Measurements from ENCODE around the gene CCDC28B. TPM values are rescaled to one million over a fixed set of nuclear protein-coding genes. Genes with fewer than 3 reads are reported as not detected.

Gene CCDC28B
- total and polyA plus RNA-seq, 7 experiments from 2014 or later = 6.2 to 39.0 (median 9.0) TPM

DNA sequence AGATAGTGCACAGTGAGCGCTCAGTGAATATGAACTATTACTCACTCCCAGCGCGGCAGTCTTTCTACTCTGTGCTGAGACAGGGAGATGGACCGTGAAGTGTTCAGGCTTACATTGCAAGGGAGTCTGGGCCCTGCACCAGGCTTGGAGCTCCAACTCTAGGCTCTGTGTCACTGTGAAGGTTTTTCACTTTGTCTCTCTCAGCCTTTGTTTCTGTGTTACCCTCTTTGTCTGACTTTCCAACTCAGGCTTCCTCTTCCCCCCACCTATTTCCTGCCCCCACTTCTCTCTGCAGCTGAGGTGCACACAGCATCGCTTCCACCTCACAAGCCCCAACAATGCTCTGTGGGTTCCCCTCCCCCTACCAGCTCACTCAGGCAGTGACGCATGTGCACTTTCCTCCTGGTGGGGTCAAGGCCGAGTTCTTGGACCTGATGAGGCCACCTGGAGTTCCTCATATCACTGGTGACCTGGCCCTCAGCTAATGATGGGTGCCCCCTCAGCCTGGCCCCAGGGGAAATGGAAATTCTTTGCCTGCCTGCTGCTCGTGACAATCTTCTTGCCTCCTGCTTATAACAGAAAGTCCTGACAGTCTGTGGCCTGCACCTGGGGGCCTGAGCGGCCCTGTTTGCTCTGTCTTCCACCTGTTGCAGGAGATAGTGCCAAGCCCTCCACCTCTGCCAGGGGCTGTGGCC lies 49.6 kb downstream of the CCDC28B start:
- Mint-ChIP-seq H3K36me3 (peaks cover 12 to 32% (median 20%) of the 10 kb centered on the region in 5 donors), H3K9me3 (peaks cover 0 to 2% (median 0%) of the 10 kb centered on the region in 11 donors), H3K4me1 (peaks cover 32 to 66% (median 58%) of the 10 kb centered on the region in 7 donors), H3K27me3 (peaks cover 0 to 2% (median 0%) of the 10 kb centered on the region in 5 donors), H3K27ac (peak overlapping the region; percentile 92 to 99 (median 99)), H3K4me3 (peak overlapping the region; percentile 92 to 100 (median 100))
- H3K27ac ChIP-seq (ENCODE audit: low read depth, low read length) = peak overlapping the region; percentile 91
- no peaks in the 10 kb centered on the region for H3K9me3 ChIP-seq (ENCODE audit: control insufficient read depth in 2 of 3, low read length in 3 of 3)
- CTCF ChIA-PET = interaction anchor here (0.5 to 4.6 kb wide), 19 partner anchors 10 to 312 kb away, joined by 3 to 38 read pairs (median 3); partner anchors contain the start of genes CCDC28B, HDAC1 and PTP4A2
- H3K36me3 ChIP-seq (ENCODE audit: control insufficient read depth in 2 of 3, insufficient read depth in 3 of 3, low read length in 3 of 3) = peaks cover 0 to 17% (median 0%) of the 10 kb centered on the region in 3 experiments
- ATAC-seq (peak; percentile 91), DNase-seq (peak; percentile 54 to 94 (median 89))
- H3K27me3 ChIP-seq (ENCODE audit: control insufficient read depth in 2 of 2, insufficient read depth in 2 of 2, low read length in 2 of 2) = no peaks in the 10 kb centered on the region
- intact Hi-C loops (cut with micrococcal nuclease) = loop anchor here (1.0 to 5.0 kb wide), 11 partner anchors 17 to 401 kb away; partner anchors contain the start of genes EIF3I (in 2 of the 2), TMEM234 (in 2 of the 2), BSDC1 (in 1 of the 2) and CCDC28B (in 1 of the 2)
- H3K4me3 ChIP-seq (ENCODE audit: low read length) = peak overlapping the region; percentile 69
- POLR2A ChIA-PET = interaction anchor here (0.6 to 28.2 kb wide), 33 partner anchors 2 to 311 kb away, joined by 3 to 738 read pairs (median 6); partner anchors contain the start of genes BSDC1, CCDC28B, FAM167B and HDAC1
- peaks cover 37 to 51% of the 10 kb centered on the region in 2 donors for H3K4me1 ChIP-seq (ENCODE audit: control insufficient read depth in 2 of 2, insufficient read depth in 2 of 2, low read length in 2 of 2)

DNA sequence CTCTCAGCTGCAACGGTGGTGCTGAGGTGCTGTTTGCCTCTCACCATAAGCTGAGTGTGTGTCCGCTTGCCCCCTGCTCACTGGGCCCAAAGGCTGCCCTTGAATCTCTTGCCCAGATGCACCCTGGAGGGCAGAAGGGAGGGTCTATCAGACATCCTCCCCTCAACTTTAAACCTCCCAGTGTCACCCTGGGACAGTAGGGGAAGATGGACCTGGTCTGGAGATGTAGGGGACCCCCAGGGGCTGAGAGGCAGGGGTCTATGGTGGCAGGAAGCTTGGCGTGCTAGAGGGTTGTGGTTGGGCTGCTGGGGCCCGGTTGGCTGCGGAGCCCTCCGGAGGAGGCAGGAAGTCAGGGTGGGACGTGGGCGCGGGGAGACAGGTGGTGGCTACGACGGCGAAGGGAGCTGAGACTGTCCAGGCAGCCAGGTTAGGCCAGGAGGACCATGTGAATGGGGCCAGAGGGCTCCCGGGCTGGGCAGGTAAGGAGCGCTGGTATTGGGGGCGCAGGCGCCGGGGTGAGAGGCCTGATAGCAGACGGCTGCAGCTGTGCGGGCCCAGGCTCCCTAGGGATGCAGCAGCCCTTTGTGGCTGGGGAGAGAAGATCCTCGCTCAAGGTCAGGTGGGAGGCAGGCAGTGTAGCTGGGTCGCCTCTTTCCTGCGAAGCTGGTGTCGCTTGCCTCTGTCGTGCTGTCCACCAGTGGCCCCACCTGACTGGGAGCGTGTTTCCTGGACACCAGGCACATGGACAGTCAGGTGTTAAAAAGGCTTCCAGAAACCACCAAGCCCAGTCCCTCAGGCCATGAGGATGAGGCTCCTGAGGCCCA lies 50.7 kb downstream of the CCDC28B start, which contains the start of gene LCK:
Gene LCK (plus strand): TSS at position 373 of the 824 bp plus-strand sequence. CDS start 23,065 bp downstream, outside the sequence.
- intact Hi-C loops (cut with micrococcal nuclease) = loop anchor here (1.0 to 5.0 kb wide), 11 partner anchors 11 to 400 kb away; partner anchors contain the start of genes EIF3I (in 2 of the 2), TMEM234 (in 2 of the 2), BSDC1 (in 1 of the 2) and CCDC28B (in 1 of the 2)
- peaks cover 0 to 2% (median 0%) of the 10 kb centered on the region in 11 donors for H3K9me3 Mint-ChIP-seq
- H3K36me3 Mint-ChIP-seq = peaks cover 12 to 38% (median 24%) of the 10 kb centered on the region in 5 donors
- POLR2A ChIA-PET = interaction anchor here (0.7 to 28.2 kb wide), 27 partner anchors 3 to 362 kb away, joined by 3 to 738 read pairs (median 6); partner anchors contain the start of genes BSDC1, CCDC28B, FAM167B and HDAC1
- Histone ChIP-seq H3K4me3 (ENCODE audit: low read length) (peak within 1 kb of the TSS; percentile 69), H3K4me1 (ENCODE audit: control insufficient read depth in 2 of 2, insufficient read depth in 2 of 2, low read length in 2 of 2) (peaks cover 42 to 46% of the 10 kb centered on the region in 2 donors), H3K9me3 (ENCODE audit: control insufficient read depth in 2 of 3, low read length in 3 of 3) (no peaks in the 10 kb centered on the region), H3K27me3 (ENCODE audit: control insufficient read depth in 2 of 2, insufficient read depth in 2 of 2, low read length in 2 of 2) (no peaks in the 10 kb centered on the region), H3K36me3 (ENCODE audit: control insufficient read depth in 2 of 3, insufficient read depth in 3 of 3, low read length in 3 of 3) (peaks cover 0 to 17% (median 0%) of the 10 kb centered on the region in 3 experiments), H3K27ac (ENCODE audit: low read depth, low read length) (peak within 1 kb of the TSS; percentile 91)
- H3K27ac Mint-ChIP-seq = peak within 1 kb of the TSS; percentile 92 to 99 (median 99)
- H3K4me1 Mint-ChIP-seq = peaks cover 38 to 69% (median 54%) of the 10 kb centered on the region in 7 donors
- ATAC-seq (no peak), DNase-seq (peak in 7 of 9 donors; percentile 61 to 78 (median 68))
- H3K4me3 Mint-ChIP-seq = peak within 1 kb of the TSS; percentile 92 to 100 (median 100)
- CTCF ChIA-PET = interaction anchor here (1.0 to 4.6 kb wide), 11 partner anchors 11 to 313 kb away, joined by 3 to 38 read pairs (median 4); partner anchors contain the start of genes CCDC28B, HDAC1 and PTP4A2
- H3K27me3 Mint-ChIP-seq = peaks cover 0 to 2% (median 0%) of the 10 kb centered on the region in 5 donors

Other genes starting within 250 kb of the CCDC28B start
- gene KHDRBS1, start 186.7 kb upstream of the CCDC28B start, total RNA-seq = 100 to 1,000 TPM in 3 of 5 experiments, 10 to 100 TPM in 2; 89.2 to 162 (median 125) TPM
- gene KHDRBS1, start 186.7 kb upstream of the CCDC28B start, polyA plus RNA-seq = 100 to 1,000 TPM; 108 to 116 TPM
- gene TMEM39B, start 127.7 kb upstream of the CCDC28B start, total RNA-seq = 10 to 100 TPM; 11.4 to 35.9 (median 26.4) TPM
- 1 to 10 TPM; 2.7 to 4.9 TPM for gene TMEM39B, start 127.7 kb upstream of the CCDC28B start, polyA plus RNA-seq
- 10 to 100 TPM; 47.4 to 63.7 (median 51.6) TPM for gene KPNA6, start 92.5 kb upstream of the CCDC28B start, total RNA-seq
- 10 to 100 TPM; 19.5 to 26.8 TPM for gene KPNA6, start 92.5 kb upstream of the CCDC28B start, polyA plus RNA-seq
- 10 to 100 TPM; 16.7 to 83.3 (median 36.3) TPM for gene TXLNA, start 20.9 kb upstream of the CCDC28B start, total RNA-seq
- gene TXLNA, start 20.9 kb upstream of the CCDC28B start, polyA plus RNA-seq = 10 to 100 TPM; 20.4 to 31.4 TPM
- 1 to 10 TPM; 2.3 to 4.6 (median 2.5) TPM for gene IQCC, start 5.1 kb downstream of the CCDC28B start, total RNA-seq
- gene IQCC, start 5.1 kb downstream of the CCDC28B start, polyA plus RNA-seq = 1 to 10 TPM; 1.8 to 3.0 TPM
- gene DCDC2B, start 8.5 kb downstream of the CCDC28B start, total RNA-seq = not detected
- under 1 TPM in 1 of 2 donors, not detected in 1; 0.25 TPM for gene DCDC2B, start 8.5 kb downstream of the CCDC28B start, polyA plus RNA-seq
- 10 to 100 TPM; 15.9 to 29.6 (median 21.4) TPM for gene TMEM234, start 21.8 kb downstream of the CCDC28B start, total RNA-seq
- gene TMEM234, start 21.8 kb downstream of the CCDC28B start, polyA plus RNA-seq = 1 to 10 TPM; 5.9 to 6.1 TPM
- 100 to 1,000 TPM in 3 of 5 experiments, 10 to 100 TPM in 2; 82.6 to 182 (median 104) TPM for gene EIF3I, start 21.8 kb downstream of the CCDC28B start, total RNA-seq
- gene EIF3I, start 21.8 kb downstream of the CCDC28B start, polyA plus RNA-seq = 100 to 1,000 TPM; 185 to 189 TPM
- 1 to 10 TPM in 3 of 5 experiments, under 1 TPM in 2; 0.48 to 2.0 (median 1.4) TPM for gene FAM167B, start 46.6 kb downstream of the CCDC28B start, total RNA-seq
- gene FAM167B, start 46.6 kb downstream of the CCDC28B start, polyA plus RNA-seq = not detected
- 100 to 1,000 TPM; 245 to 509 (median 469) TPM for gene LCK, start 50.7 kb downstream of the CCDC28B start, total RNA-seq
- gene LCK, start 50.7 kb downstream of the CCDC28B start, polyA plus RNA-seq = 1,000 to 10,000 TPM in 1 of 2 donors, 100 to 1,000 TPM in 1; 897 to 1,109 TPM
- 100 to 1,000 TPM in 4 of 5 experiments, 10 to 100 TPM in 1; 81.8 to 205 (median 174) TPM for gene HDAC1, start 91.5 kb downstream of the CCDC28B start, total RNA-seq
- 100 to 1,000 TPM; 170 to 209 TPM for gene HDAC1, start 91.5 kb downstream of the CCDC28B start, polyA plus RNA-seq
- gene MARCKSL1, start 135.6 kb downstream of the CCDC28B start, total RNA-seq = 10 to 100 TPM; 22.2 to 70.2 (median 41.7) TPM
- 100 to 1,000 TPM; 175 to 222 TPM for gene MARCKSL1, start 135.6 kb downstream of the CCDC28B start, polyA plus RNA-seq
- gene FAM229A, start 161.9 kb downstream of the CCDC28B start, total RNA-seq = 10 to 100 TPM; 11.9 to 37.6 (median 27.7) TPM
- 1 to 10 TPM in 1 of 2 donors, under 1 TPM in 1; 0.32 to 2.5 TPM for gene FAM229A, start 161.9 kb downstream of the CCDC28B start, polyA plus RNA-seq
- gene TSSK3, start 161.9 kb downstream of the CCDC28B start, total RNA-seq = 1 to 10 TPM in 4 of 5 experiments, under 1 TPM in 1; 0.77 to 7.2 (median 2.7) TPM
- 1 to 10 TPM in 1 of 2 donors, under 1 TPM in 1; 0.50 to 3.2 TPM for gene TSSK3, start 161.9 kb downstream of the CCDC28B start, polyA plus RNA-seq
- 100 to 1,000 TPM in 4 of 5 experiments, 10 to 100 TPM in 1; 51.7 to 186 (median 121) TPM for gene BSDC1, start 193.8 kb downstream of the CCDC28B start, total RNA-seq
- gene BSDC1, start 193.8 kb downstream of the CCDC28B start, polyA plus RNA-seq = 10 to 100 TPM; 37.6 to 54.9 TPM

Measured in naive thymus-derived CD4-positive, alpha-beta T cell (primary cell).